NCI-H510A (cell line): ENCODE data around the gene PUS10.
"Not testable (repeated sequence)": the region's sequence is repeated elsewhere in the genome, so short reads cannot be mapped to it uniquely, and the experiment has no call there.

ENCODE experiments used
- DNase-seq: peaks from one replicate; lab custom pipeline; 2025; lab: John Stamatoyannopoulos, UW

PUS10 gene

DNA sequence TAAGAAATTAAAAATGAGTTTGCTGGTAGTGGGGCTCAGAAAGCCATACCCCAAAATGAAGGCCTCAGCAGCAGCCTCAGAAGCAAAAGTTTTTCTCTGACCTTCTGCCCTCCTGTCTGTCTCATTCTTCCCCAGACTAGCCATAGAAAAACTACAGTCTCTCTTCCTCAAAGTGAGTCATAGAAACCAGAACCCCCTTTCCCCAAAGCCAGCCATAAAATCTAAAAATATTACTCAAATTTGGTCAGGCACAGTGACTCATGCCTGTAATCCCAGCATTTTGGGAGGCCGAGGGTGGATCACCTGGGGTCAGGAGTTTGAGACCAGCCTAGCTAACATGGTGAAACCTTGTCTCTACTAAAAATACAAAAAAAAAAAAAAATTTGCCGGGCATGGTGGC, 5.8 kb downstream of the PUS10 start:
- not testable (repeated sequence) for DNase-seq

DNA sequence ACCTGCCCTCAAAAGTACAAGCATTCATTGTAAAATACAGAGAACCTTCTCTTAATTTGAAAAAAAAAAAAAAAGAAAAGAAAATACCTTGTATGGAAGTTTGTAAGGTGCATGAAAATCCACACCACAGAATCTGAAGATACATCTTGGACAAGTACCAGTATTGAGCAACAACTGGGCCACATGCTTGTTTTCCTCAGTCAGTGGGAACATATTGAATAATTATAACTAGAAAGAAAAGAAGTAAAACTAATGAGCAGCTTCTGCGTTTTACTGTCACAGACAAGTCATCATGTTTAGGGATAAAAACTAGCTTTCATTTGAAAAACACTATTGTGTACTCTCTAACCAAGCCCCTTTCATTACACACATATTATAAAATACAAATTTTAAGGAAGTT, 6.4 kb downstream of the PUS10 start:
- no peak for DNase-seq

DNA sequence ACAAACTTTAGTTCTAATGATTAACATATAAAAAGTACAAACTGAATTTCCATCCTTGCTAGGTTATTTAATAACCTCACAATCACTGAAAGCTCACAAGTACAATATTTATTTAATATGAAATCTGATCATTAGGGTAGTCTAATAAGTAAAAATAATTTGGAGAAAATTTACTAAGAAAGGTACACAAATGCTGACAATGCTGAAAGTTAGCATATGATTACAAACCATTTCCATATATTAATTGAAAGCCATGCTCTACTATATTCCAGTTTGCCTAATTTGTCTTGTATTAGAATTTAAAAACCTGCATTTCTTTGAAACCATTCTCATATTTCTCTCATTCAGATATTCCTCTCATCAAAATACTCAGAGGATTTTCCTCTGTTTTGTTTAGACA, 8.7 kb downstream of the PUS10 start:
- no peak for DNase-seq

DNA sequence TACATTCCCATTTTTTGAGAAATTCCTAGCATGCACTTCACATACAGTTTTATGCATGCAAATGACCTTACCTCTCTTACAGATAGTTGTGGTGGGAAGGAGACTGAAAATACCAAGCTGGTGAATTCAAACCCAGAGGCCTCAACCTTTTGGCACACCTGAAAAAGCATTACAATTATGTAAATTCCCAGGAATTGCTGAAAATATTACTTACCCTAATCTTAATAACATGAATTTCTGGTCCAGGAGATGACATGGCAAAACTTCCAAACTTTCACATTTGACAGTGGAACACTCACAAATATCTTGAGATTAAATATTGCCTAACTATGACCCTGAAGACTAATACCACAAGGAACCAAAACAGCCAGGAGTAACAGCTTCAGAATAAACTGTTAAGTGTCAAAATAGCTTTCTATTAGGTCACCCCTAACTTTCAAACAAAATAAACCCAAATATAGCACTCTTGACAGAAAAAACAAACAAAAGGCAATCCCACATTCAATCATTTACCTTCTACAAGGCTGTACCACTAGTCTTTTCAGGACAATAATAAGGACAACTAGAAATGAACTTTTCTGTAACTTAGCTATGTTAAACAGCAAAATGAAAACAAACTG, 11.5 kb downstream of the PUS10 start:
- no peak for DNase-seq

DNA sequence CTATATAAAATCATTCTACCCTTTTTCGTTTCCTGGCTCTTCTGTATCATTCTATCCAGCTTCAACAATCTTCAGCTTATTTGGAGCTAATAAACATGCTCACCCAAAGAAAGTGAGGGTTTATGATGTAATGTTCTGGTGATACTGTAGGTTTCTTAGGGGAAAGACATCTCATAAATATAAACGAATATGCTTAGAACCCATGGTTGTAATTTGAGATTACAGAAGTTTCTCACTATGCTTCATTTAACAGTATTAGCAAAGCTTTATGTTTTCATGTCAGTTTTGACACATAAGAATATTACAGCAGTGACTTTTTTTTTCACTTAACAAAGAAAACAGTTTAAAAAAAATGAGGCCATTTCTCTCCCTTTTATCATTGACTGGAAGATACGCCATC, 12.3 kb downstream of the PUS10 start:
- no peak for DNase-seq

DNA sequence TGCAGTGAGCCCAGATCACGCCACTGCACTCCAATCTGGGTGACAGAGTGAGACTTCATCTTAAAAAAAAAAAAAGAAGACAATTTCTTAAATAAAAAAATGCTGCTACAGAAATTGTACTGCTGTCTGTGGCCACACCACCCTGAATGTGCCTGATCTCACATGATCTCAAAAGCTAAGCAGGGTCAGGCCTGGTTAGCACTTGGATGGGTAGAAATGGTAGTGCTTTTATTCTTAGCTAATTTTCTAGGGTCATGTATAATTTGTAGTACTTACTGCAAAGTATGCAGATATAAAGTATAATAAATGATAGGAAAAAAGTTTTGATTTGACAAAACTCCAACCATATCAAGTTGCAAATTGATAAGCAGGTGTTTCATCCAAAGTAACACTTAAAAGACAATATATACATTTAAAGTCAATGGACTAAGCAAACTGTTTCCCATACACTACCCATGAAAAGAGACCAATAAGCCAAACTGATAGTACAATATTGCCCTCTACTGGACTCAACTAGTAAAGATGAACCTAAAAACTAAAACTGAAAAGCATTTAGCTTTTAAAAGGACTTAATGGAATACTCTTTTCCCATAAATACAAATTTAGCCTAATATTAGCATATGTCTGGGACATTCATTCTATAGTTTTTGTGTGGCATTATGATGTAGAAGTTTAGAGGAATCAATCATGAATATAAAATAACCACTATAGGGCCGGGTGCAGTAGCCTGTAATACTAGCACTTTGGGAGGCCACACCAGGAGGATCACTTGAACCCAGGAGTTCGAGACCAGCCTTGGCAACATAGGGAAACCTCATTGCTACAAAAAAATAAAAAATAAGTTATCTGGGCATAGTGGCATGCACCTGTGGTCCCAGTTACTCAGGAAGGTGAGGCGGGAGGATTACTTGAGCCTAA, 19.2 kb downstream of the PUS10 start:
- no peak for DNase-seq

DNA sequence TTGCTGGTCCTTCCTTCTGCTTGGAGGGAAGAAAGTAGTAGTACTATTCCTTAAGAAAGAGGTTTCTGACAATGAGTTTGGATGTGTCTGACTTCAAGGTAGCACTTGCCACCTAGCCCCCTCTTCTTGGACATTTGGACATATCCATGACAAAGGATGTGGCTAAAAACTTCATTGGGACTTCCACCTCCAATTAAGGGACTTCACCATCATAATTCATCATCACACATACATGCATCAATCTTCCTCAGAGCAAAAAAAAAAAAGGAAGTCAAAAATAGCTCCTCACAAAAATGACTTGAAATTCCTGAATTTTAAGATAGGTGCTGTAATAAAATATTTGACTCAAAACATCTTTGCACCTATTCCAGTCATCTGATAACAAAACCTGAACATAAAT, 23.9 kb downstream of the PUS10 start:
- no peak for DNase-seq

DNA sequence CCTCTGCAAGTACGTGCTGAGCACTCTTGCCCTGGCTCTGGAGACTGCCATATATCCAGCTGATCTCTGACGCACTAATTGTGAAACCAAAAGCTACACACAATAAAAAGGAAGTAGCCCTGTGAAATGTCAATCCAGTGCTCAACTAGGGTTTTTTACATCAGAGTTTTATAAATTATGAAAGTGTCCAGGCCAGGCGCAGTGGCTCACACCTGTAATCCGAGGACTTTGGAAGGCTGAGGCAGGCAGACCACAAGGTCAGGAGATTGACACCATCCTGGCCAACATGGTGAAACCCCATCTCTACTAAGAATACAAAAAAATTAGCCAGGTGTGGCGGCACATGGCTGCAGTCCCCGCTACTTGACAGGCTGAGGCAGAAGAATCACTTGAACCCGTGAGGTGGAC, 25.1 kb downstream of the PUS10 start:
- DNase-seq = no peak

DNA sequence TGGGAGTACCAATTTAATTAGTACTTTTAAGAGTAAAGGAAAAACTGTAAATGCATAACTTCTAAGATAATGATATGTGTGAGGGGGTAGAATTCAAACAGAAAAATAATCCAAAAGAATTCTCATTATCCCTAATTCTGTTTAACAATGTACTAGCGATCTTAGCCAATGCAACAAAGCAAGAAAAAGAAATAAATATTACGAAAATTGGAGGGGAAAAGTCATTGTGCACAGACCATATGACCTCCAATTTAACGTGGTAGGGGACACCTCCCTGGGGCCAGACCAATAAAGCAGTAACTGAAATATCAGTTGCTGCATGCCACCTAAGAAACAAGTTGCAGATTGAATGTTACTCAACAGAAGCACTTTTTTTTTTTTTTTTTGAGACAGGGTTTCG, 26.4 kb downstream of the PUS10 start:
- no peak for DNase-seq

DNA sequence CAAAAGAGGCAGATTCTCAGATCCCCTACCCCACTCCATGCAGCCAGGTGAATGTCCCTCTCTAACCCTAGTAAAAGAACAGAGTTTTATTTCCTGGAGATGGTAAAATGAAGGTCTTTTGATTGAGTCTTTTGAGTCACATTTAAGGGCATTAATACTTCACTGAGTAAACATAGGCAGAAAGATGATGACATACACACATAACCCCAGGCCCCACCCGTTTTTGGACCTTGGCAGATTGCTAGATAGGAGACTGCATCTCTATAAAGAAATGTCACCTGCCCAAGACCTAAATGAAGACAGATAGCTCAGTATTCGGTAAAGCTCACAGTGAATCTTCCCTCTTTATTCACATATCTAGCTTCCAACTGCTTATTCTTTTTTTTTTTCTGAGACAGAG, 28.8 kb downstream of the PUS10 start:
- no peak for DNase-seq

DNA sequence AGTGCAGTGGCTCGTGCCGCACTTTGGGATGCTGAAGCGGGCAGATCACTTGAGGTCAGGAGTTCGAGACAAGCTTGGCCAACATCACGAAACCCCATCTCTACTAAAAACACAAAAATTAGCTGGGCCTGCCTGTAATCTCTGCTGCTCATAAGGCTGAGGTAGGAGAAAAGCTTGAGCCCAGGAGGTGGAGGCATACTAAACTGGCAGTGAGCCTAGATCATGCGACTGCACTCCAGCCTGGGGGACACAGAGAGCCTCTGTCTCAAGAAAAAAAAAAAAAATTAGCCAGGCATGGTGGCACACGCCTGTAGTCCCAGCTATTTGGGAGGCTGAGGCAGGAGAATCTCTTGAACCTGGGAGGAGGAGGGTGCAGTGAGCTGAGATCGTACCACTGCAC, 30.4 kb downstream of the PUS10 start:
- DNase-seq = not testable (repeated sequence)

DNA sequence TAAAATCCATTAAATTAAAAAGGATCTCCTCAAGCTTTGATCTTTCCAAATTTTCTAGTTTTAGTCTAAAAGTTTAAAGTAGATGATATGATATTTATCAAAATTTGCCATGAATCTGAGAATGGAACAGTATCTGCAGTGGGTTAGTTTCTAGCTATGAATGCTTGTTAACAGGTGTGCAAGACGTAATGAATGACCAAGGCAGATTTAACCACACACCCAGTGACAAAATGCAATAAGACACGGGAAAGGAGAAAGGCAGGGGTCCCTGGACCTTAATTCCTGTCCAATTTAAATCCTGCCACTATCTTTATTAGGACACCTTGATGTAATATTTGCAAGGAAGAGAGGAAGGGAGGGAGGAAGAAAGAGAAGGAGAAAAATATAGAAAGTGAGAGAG, 31.0 kb downstream of the PUS10 start:
- DNase-seq = no peak

DNA sequence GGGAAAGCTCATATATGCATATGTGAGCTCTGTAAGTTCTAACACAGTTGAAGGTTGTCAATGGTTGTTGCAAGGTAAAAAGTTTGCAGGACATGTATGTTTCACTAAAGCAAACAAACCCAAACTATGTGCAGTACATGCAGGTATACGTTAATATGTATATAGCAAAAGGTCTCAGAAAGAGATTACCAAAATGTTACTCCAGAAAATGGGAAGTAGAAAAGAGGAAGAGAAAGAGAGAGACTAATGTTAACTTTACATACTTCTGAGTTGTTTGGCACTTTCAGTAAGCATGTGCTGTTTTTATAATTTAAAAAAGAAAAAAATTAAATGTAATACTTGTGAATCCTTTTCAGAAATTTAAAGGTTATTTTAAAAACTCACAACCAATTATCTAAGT, 33.3 kb downstream of the PUS10 start:
- DNase-seq = no peak

DNA sequence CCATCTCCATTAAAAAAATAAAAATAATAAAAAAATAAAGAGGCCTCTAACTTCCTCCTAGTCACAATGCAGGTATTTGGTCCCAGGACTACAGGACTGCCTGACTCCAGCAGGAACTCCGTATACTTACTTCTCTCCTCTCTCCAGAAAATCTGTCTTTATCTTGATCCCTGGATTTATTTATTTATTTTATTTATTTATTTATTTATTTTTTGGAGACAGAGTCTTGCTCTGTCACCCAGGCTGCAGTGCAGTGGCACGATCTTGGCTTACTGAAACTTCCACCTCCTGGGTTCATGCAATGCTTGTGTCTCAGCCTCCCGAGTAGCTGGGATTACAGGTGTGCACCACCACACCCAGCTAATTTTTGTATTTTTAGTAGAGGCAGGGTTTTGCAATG, 36.0 kb downstream of the PUS10 start:
- not testable (repeated sequence) for DNase-seq

DNA sequence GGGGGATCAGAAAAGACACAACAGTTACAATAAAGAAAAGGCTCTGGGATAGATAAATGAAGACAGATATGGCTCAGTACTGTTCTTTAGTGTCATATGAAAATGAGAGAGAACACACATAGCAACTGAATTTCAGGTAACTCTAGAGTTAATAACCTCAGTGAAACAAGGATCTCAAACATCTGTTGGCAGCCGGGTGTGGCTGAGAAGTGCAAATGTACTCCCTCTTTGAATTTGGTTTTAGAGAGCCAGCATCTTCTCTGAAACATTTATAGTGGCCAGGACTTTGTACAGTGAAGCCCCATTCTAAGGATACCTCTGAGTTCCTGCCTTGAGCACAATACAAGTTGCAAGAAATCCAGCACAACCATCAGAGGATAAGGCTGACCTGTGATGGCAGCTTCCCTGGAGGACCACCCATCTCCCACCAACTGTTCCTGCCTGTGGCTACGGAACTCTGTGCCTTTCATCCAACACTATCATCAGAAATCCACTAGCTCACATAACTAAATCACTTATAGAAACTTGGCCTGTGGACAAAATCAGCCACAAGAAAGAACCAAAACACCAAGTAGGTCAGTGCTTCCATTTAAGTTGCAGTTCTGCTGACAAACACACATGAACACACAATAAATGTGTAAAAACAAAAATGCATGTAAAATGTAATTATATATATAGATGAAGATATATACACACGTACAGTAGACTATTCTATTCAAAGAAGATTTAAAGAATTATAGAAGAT, 37.8 kb downstream of the PUS10 start:
- no peak for DNase-seq

DNA sequence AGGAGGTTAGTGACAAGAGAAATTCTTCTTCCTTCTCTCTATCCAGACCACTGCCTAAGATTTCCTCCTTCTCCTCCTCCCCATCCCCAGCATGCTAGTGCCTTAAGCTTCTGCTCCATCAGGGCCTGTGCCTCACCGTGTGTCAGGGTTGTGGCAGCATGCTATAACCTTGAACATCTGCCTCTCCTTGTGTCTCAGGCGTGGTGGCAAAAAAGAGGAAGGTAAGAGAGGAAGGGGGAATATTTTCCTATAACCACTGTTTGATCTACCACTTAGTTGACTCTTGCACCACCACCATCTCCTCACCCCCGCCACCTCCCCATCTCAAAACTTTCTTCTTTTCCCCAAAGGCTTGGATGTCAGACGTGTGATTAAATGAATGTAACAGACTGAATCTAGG, 38.8 kb downstream of the PUS10 start:
- no peak for DNase-seq

DNA sequence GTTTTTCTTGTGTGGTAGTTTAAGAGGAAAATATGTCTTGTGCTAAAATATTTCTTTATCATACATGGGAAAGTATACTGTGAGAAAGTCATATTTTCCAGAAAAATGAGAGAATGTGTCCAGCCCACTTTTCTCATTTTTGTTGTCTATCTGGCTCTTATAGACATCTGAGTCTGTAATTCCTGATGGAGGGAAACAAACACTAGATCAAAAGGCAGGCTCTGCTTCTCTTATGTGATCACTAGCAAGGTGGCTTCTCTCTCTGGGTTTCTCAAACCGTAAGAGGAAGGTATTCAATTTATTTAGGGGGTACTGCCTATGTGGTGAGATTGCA, 40.5 kb downstream of the PUS10 start:
- no peak for DNase-seq

DNA sequence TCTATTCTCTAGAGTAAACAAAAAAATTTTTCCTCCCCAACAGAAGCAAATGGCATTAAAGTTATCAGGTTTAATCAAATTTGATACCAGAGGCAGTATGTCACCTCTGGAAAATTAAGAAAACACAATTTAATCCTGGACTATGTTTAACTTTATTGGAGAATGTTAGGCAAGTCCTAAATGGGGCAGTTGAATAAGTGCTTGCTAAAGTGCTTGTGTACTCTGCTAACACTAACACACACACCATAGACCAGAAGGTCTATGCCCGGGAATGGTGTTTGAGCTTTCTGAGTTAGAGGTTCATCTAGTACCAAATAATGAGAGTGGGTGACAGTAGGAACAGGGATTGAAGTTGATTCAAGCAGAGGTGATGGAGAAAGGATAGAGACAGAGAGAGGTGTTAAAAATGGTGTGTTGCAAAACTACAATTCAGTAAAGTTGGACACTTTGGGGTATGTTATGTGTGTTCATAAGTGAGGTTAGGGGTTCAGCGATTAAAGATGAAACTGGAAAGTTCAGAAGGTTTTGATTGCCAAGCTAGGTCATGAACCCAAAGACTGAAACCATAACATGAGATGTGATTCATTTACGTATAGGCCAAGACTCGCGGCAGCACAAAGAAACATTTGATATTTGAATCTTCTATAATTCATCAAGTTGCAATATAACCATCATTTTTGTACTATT, 41.0 kb downstream of the PUS10 start:
- DNase-seq = no peak

DNA sequence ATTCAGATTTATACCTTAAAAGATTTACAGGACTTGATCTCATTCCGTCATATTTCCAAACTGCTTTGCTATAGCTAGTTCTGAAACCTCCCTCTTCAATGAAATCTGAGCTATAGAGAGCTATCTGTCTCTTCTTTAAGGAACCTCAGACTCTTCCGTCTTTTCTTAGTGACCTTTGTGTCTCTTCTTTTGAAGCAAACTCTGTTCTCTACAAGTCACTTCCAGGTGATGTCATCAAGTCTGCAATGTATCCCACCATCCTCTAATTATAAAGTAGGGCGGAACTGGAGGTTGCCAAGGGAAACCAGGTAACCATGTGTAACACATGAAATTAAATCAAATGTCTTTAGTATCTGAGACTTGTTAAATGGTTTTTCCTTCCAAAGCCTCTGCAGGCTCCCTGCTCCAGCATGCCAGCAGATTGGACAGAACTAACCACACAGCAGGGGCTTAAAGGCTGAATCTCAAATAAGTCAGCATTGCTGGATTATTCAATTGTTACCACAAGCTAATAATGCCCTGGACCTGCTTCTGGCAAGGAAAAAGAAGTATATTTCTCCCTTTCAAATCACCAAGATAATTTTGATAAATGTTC, 41.7 kb downstream of the PUS10 start:
- no peak for DNase-seq

DNA sequence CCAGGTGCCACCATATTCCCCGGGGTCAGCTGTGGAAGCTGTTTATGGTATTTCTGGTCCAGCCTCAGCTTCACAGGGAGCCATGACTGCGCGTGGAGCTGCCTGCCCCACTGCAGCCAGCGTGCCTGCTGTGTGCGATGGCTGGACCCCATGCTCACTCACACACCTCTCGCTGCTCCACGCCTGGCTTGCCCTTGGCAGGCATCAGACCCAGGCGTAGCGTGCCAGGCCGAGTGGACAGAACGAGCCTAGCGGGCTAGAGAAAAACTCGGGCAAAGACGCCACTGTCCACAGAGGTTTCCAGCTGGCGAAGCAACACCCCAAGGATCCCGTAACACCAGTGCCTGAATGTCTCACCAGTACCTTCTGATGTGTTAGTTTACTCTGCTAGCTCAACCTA, 43.4 kb downstream of the PUS10 start:
- no peak for DNase-seq

DNA sequence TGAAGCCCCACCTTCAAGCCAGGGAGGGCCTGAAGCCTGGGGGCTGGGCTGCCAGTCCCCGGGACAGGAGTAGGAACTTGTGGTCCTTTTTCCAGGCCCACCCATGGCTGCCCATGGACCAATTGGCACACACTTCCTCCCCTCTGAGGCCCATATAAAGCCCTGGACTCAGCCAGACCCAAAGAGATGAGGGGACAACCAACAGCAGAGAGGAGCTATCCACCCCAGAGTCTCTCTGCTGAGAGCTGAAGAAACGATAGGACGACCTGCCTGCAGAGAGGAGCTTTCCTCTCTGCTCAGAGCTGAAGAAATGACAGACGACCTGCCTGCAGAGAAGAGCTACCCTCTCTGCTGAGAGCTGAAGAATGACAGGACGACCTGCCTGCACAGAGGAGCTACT, 44.4 kb downstream of the PUS10 start:
- DNase-seq = no peak
